ENCODE data around the gene MSMB.

The MSMB gene

GRCh38 chr10:46070749-46071148 is 24.7 kb upstream of the MSMB start:
- Histone ChIP-seq H3K36me3 (ENCODE audit: insufficient read depth) (no peaks in the 10 kb centered on the region), H3K4me1 (ENCODE audit: low read depth, poor library complexity, severe bottlenecking) (no peaks in the 10 kb centered on the region), H4K20me1 (ENCODE audit: insufficient read depth) (no peaks in the 10 kb centered on the region), H3K4me3 (IDR thresholded peaks at IDR 0.05; ENCODE audit: insufficient read depth, low read depth, low read length) (no peak overlapping the region), H3K9ac (no peak overlapping the region), H2AFZ (ENCODE audit: low read depth) (no peak overlapping the region), H3K79me2 (ENCODE audit: insufficient read depth, low read depth) (no peaks in the 10 kb centered on the region), H3K4me2 (no peak overlapping the region), H3K27me3 (ENCODE audit: insufficient read depth, low read depth) (no peaks in the 10 kb centered on the region), H3K27ac (no peak overlapping the region)
- no peak for TF ChIP-seq CTCF (conservative IDR thresholded peaks at IDR 0.05; ENCODE audit: low read depth, low read length)

DNA sequence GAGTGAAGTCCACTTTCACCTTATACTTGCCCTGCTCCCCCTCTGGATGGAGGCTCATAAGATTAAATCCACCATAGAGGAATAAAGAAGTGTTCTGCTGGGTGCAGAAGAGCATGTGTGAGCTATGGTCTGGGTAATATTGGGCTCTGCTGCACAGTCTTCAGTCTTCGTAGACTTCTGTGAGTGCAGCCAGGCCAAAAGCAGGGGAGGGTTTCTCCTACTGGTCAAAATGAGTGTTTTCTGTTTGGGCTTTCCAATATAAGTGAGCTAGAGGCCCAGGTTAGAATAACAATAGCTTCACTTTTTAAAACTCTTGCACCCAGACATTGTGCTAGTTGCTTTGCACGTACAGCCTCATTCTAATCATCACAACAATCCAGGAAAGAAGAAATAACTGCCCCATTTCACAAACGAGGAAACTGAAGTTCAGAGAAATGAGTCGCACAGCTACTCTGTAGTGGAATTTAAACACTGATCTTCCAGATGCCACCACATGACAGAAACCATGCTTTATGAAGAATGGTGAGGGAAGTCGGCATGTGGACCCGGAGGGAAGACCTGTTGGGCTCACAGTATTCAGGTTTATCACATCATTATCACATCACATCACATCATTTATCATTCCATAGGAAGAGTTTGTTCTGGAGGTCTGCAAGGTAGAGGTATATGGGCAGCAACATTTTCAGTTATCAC is 23.8 kb upstream of the MSMB start:
- no peaks in the 10 kb centered on the region for H3K79me2 ChIP-seq (ENCODE audit: insufficient read depth, low read depth)
- H3K4me1 ChIP-seq (ENCODE audit: low read depth, poor library complexity, severe bottlenecking): no peaks in the 10 kb centered on the region
- no peak overlapping the region for H3K27ac ChIP-seq
- H2AFZ ChIP-seq (ENCODE audit: low read depth): no peak overlapping the region
- no peaks in the 10 kb centered on the region for H4K20me1 ChIP-seq (ENCODE audit: insufficient read depth)
- no peak overlapping the region for H3K4me2 ChIP-seq
- no peak overlapping the region for H3K4me3 ChIP-seq (IDR thresholded peaks at IDR 0.05; ENCODE audit: insufficient read depth, low read depth, low read length)
- H3K9ac ChIP-seq: no peak overlapping the region
- no peaks in the 10 kb centered on the region for H3K27me3 ChIP-seq (ENCODE audit: insufficient read depth, low read depth)
- TF ChIP-seq CTCF (conservative IDR thresholded peaks at IDR 0.05; ENCODE audit: low read depth, low read length): no peak
- no peaks in the 10 kb centered on the region for H3K36me3 ChIP-seq (ENCODE audit: insufficient read depth)

GRCh38 chr10:46068905-46069304 is 22.8 kb upstream of the MSMB start:
- Histone ChIP-seq H3K4me2 (no peak overlapping the region), H2AFZ (ENCODE audit: low read depth) (no peak overlapping the region), H3K79me2 (ENCODE audit: insufficient read depth, low read depth) (no peaks in the 10 kb centered on the region), H3K27me3 (ENCODE audit: insufficient read depth, low read depth) (no peaks in the 10 kb centered on the region), H3K4me3 (IDR thresholded peaks at IDR 0.05; ENCODE audit: insufficient read depth, low read depth, low read length) (no peak overlapping the region), H3K27ac (no peak overlapping the region), H3K36me3 (ENCODE audit: insufficient read depth) (no peaks in the 10 kb centered on the region), H3K9ac (no peak overlapping the region), H4K20me1 (ENCODE audit: insufficient read depth) (no peaks in the 10 kb centered on the region), H3K4me1 (ENCODE audit: low read depth, poor library complexity, severe bottlenecking) (no peaks in the 10 kb centered on the region)
- no peak for TF ChIP-seq CTCF (conservative IDR thresholded peaks at IDR 0.05; ENCODE audit: low read depth, low read length)

- no peak overlapping the region for H3K27ac ChIP-seq
- H2AFZ ChIP-seq (ENCODE audit: low read depth): no peak overlapping the region
- H4K20me1 ChIP-seq (ENCODE audit: insufficient read depth): no peaks in the 10 kb centered on the region
- H3K79me2 ChIP-seq (ENCODE audit: insufficient read depth, low read depth): no peaks in the 10 kb centered on the region
- no peaks in the 10 kb centered on the region for H3K27me3 ChIP-seq (ENCODE audit: insufficient read depth, low read depth)
- no peak for TF ChIP-seq CTCF (conservative IDR thresholded peaks at IDR 0.05; ENCODE audit: low read depth, low read length)
- no peak overlapping the region for H3K9ac ChIP-seq
- no peak overlapping the region for H3K4me3 ChIP-seq (IDR thresholded peaks at IDR 0.05; ENCODE audit: insufficient read depth, low read depth, low read length)
- H3K36me3 ChIP-seq (ENCODE audit: insufficient read depth): no peaks in the 10 kb centered on the region
- no peaks in the 10 kb centered on the region for H3K4me1 ChIP-seq (ENCODE audit: low read depth, poor library complexity, severe bottlenecking)
- no peak overlapping the region for H3K4me2 ChIP-seq
Measured at GRCh38 chr10:46068117-46068516, 22.0 kb upstream of the MSMB start.

All from KMS-11 (cell line).